Mammary epithelial cell (primary cell): ENCODE data around the gene HOXC5.

Source experiments
- CTCF ChIP-seq, 2 donors: IDR thresholded peaks in 1 of 2; conservative IDR thresholded peaks in 1 of 2; 2 replicates each; pipeline ENCODE4 v1.5.1; 2011 to 2012; ENCODE audit warnings: inconsistent platforms in 2 of 2, low read length in 2 of 2, mild to moderate bottlenecking in 2 of 2, control low read depth in 1 of 2, low read depth in 1 of 2; ENCODE audit not compliant: insufficient read depth in 1 of 2; ENCODE audit errors: extremely low read depth in 1 of 2
- EZH2 ChIP-seq: IDR thresholded peaks from 2 replicates; pipeline ENCODE4 v1.6.1; 2012; ENCODE audit warnings: low read length, inconsistent platforms, borderline replicate concordance

- no peak for TF ChIP-seq CTCF (conservative IDR thresholded peaks at IDR 0.05 in 1 of 2, IDR thresholded peaks at IDR 0.05 in 1 of 2; ENCODE audit: extremely low read depth in 1 of 2, insufficient read depth in 1 of 2, low read depth in 1 of 2, low read length in 2 of 2)
- TF ChIP-seq EZH2 = no peak
These were observed 39.5 kb upstream of the HOXC5 start for GRCh38 chr12:53993162-53994008.
